GM19023 (cell line): ENCODE data around the gene PTPRH.

Experiments
- ATAC-seq: cut with Tn5 transposase; IDR thresholded peaks from one replicate; pipeline ENCODE4 v1.9.1; 2021; ENCODE audit warnings: mild to moderate bottlenecking, moderate library complexity; ENCODE audit not compliant: unreplicated experiment

PTPRH gene

DNA sequence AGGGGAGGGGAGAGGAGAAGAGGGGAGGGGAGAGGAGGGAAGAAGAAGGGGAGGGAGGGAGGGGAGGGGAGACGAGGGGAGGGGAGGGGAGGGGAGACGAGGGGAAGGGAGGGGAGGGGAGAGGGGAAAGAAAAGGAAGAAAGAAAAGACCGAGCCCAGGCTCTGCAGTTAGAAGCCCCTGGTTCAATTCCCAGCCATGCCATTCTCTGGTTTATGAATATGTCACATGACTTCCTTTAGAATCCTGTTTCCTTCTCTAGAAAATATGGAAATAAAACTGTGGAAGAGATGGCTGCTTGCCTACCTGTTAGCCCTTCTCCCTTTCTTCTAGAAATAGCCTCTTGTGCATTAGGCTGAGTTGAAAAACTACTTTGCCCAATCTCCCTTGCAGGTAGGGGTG is 74.6 kb downstream of the PTPRH start:
- no peak for ATAC-seq

DNA sequence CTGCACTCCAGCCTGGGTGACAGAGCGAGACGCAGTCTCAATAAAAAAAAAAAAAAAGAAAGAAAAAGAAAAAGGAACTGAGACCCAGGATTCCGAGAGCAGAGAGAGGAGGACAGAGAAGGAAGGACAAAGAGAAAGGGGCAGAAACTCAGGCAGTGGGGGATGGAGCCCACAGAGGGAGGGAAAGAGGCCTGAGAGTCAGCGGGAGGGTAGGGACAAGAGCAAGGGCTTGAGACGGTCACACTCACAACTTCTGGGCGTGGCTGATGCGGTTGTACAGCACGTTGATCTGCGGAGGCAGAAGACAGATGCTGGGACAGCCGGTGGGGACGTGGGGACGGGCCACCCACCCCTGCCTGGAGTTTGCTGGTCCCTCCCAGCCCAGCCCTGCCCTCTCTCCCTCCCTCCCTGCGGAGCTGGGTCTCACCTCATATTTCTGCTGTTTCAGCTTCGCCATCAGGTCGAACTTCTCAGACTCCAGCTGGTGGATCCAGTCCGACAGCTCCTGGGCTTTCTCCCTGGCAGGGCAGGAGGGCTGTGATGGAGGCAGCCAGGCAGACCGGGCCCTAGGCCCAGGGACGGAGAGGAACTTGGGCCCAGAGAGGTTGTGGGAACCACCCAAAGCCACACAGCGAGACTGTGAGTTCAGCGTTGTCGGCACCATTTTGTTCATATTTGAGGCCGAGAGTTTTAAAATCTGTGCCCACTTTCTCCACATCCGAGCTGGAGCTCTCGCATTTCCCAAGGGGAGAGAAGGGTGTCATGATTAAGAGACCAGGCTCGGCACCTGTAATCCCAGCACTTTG is 75.5 kb downstream of the PTPRH start:
- ATAC-seq = no peak

DNA sequence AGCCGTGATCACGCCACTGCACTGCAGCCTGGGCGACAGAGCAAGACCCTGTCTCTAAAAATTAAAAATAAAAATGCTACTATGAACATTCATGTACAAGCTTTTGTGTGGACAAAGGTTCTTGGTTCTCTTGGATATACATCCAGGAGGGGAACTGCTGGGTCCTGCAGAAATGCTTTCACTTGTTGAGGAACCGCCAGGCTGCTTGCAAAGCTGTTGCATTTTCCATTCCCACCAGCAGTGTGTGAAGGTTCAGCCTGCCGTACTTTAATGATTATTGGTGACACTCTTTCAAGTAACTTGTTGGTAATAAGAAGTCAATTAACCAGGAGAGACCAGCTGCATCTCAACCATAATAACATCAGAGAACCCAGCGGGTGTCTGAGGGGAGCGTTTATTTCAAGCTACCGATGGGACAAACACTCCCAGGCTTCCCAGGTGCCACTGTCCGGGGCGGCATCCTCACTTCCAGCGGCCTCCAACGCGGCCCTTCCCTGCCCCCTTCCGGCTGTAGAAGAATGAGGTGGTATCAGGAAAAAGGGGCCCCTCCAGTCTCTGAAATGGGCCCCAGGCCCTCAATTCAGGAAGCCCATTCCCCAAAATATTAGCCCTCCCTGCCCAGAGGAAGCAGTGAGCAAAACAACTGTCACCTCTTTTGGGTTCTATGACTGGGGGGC is 76.7 kb downstream of the PTPRH start:
- ATAC-seq = no peak

DNA sequence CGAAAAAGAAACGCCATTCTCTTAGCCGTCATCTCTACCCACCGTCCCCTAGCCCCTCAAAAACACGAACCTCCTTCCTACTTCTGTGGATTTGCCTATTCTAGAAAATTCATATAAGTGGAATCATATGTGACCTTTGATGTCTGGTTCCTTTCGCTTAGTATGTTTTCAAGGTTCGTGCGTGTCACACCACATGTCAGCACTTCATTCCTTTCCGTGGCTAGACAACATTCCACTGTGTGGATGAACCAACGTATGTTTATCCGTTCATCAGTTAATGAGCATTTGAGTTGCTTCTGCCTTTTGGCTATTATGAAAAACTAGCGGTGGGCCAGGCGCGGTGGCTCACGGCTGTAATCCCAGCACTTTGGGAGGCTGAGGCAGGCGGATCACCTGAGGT is 77.9 kb downstream of the PTPRH start:
- no peak for ATAC-seq
